GM10248 (cell line): Measurements from ENCODE around the gene NFIA.

ENCODE experiments used
- CTCF ChIA-PET: fragments of 300-600 bp; sonication (Branson Sonifier 250); formaldehyde crosslinking; extraction: SDS; loops from one replicate; lab custom pipeline; 2021; ENCODE audit warnings: antibody characterized with exemption; lab: Yijun Ruan, JAX
- POLR2A ChIA-PET: fragments of 350-650 bp; sonication (Branson Sonifier 250); formaldehyde crosslinking; extraction: SDS; loops from one replicate; lab custom pipeline; 2020; ENCODE audit warnings: antibody characterized with exemption; lab: Yijun Ruan, JAX
- DNase-seq: peaks from one replicate; pipeline ENCODE4 v3.0.0; 2012; ENCODE audit errors: extremely low spot score
- CTCF ChIP-seq: IDR thresholded peaks from 2 replicates; pipeline ENCODE4 v1.5.1; 2012; ENCODE audit warnings: mild to moderate bottlenecking, low read depth; ENCODE audit errors: extremely low read depth, missing control alignments, control extremely low read depth

Gene NFIA

GRCh38 chr1:61356016-61356415 lies 273.7 kb downstream of the NFIA start:
- DNase-seq: no peak
- ChIA-PET POLR2A (no interaction called here), CTCF (no interaction called here)
- no peak for TF ChIP-seq CTCF

- POLR2A ChIA-PET: no interaction called here
- DNase-seq: no peak
- TF ChIP-seq CTCF: no peak
- CTCF ChIA-PET: no interaction called here
Measured at GRCh38 chr1:61356995-61357394, 274.6 kb downstream of the NFIA start.

- no peak for DNase-seq
- CTCF ChIA-PET: no interaction called here
Measured at GRCh38 chr1:61357539-61357938, 275.2 kb downstream of the NFIA start.

GRCh38 chr1:61358770-61359455 lies 276.6 kb downstream of the NFIA start:
- TF ChIP-seq CTCF: no peak
- CTCF ChIA-PET: interaction anchor here (1.3 kb wide), 1 partner anchor 14 kb away, joined by 4 read pairs; no protein-coding TSS in a partner anchor
- POLR2A ChIA-PET: no interaction called here
- DNase-seq: no peak

More at GRCh38 chr1:61357539-61357938, 275.2 kb downstream of the NFIA start:
- TF ChIP-seq CTCF: no peak
- POLR2A ChIA-PET: no interaction called here

- ChIA-PET POLR2A (no interaction called here), CTCF (no interaction called here)
- DNase-seq: no peak
- TF ChIP-seq CTCF: no peak
Measured at GRCh38 chr1:61361931-61362330, 279.6 kb downstream of the NFIA start.

- CTCF ChIA-PET: no interaction called here
- DNase-seq: no peak
- no peak for TF ChIP-seq CTCF
- POLR2A ChIA-PET: no interaction called here
Measured at GRCh38 chr1:61362351-61362750, 280.0 kb downstream of the NFIA start.
